ENCODE results near the gene CHRNB1.
A peak's percentile ranks its signal among the peaks of the same experiment; 100 is the strongest.

CHRNB1 gene, protein sequence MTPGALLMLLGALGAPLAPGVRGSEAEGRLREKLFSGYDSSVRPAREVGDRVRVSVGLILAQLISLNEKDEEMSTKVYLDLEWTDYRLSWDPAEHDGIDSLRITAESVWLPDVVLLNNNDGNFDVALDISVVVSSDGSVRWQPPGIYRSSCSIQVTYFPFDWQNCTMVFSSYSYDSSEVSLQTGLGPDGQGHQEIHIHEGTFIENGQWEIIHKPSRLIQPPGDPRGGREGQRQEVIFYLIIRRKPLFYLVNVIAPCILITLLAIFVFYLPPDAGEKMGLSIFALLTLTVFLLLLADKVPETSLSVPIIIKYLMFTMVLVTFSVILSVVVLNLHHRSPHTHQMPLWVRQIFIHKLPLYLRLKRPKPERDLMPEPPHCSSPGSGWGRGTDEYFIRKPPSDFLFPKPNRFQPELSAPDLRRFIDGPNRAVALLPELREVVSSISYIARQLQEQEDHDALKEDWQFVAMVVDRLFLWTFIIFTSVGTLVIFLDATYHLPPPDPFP

DNA sequence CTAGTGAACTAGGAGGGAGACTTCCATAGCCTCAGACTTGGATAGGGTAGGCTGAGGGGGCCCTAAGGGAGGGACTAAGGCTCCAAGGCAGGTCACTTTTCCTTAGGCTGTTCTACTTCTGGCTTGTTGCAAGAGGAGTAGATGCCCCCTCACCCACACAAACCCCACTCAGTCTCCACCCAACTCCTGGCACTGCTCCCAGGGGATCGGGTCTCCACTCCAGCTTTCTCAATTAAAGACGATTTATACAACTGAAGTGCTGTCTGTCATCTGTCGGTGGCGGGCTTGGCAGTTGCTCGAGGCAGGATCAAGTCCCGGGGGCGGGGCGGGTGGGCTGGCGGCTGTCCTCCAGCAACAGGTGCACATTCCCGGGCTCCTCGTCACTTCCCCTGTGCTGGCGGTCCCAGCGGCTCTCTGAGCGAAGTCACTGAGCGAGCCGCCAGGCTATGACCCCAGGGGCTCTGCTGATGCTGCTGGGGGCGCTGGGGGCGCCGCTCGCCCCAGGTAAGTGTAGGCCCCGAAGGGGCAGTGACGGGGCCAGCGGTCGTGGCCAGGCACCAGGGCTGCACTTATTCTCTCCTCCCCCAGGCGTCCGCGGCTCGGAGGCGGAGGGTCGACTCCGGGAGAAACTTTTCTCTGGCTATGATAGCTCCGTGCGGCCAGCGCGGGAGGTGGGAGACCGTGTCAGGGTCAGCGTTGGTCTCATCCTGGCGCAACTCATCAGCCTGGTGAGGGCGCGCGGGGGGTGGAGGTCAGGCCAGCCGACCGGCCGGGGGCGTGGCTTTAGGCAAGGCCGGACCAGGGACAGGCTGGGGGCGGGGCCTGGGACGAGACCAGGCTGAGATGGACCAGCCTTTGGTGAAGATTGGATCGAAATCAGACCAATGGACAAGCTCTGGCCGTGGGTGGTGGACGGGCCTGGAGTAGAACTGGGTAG is at the start of gene CHRNB1:
TSS of gene CHRNB1 (plus strand) at position 380 of the 937 bp plus-strand sequence. CDS start at position 447, 67 bp downstream.
- no peak for DNase-seq (ENCODE audit: low read depth)

DNA sequence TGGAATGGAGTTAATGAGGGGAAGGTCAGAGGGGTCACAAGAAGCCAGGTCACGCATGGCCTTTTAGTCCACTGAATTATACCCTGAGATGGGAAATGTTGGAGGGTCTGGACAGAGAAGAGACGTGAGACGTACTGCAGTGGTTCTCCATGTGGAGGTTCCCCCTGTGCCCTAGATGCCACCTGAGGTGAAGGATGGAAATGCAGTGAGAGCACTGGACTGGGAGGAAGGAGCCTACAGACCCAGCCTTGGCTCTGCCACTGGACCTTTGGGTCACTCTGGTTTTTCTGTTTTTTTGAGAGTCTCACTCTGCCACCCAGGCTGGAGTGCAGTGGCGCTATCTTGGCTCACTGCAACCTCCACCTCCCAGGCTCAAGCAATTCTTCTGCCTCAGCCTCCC is 48.7 kb upstream of the CHRNB1 start:
- DNase-seq (ENCODE audit: low read depth), result no peak

DNA sequence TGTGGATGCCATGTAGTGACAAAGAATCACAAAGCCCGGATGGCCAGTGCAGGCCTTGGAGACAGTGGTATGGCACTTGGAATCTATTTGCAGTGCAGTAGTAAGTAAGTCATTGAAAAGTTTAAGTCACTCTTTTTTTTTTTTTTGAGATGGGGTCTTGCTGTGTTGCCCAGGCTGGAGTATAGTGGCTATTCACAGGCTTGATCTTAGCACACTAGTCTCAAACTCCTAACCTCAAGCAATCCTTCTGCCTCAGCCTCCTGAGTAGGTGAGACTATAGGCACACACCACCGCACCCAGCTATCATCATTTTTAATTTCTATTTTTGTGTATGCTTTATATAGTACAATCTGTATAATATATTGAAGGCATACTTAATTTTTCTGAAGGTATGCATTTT is 46.2 kb upstream of the CHRNB1 start:
- no peak for DNase-seq (ENCODE audit: low read depth)

DNA sequence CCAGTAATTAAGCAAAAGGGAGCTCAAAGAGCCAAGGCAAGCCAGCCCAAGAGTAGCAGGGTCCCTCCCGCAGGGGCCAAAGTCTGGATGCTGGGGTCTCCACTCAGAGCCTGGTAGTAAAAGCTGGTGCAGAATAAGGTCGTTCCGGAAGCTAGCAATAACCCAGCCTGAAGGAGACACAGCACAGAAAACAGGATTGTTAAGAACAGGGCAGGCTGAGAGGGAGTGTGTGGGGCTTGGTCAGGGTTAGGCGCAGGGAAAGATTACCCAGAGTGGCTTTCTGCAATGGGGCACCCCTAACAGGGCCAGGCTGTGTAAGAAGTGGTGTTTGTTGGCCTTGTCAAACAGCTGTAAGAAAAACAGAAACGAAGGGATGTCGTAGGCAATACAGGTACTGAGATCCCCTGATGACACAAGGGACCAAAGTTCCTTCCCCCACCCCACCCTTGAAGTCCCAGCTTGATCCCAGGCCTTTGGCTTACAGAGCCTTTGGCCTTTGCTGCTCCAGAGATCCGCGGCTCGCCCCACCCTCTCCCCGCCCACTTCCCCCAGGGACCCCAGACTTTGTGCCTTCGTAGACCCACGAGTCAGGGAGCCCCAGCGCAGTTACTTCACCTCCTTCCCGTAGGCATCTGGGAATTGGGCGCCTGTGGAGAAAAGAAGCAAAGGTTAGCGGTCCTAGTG is 41.7 kb upstream of the CHRNB1 start:
- no peak for DNase-seq (ENCODE audit: low read depth)

DNA sequence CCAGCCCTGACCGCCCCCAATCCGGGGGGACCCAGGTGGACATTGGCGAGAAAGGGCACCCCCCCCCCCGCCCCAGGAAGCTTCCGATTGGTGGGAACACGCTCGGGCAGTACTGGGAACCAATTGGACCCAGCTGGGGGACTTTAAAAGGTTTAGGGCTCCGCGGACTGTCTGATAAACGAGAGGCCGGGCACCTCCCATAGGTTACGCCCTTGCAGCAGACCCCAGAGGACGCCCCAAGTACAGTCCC is 41.2 kb upstream of the CHRNB1 start:
- no peak for DNase-seq (ENCODE audit: low read depth)

DNA sequence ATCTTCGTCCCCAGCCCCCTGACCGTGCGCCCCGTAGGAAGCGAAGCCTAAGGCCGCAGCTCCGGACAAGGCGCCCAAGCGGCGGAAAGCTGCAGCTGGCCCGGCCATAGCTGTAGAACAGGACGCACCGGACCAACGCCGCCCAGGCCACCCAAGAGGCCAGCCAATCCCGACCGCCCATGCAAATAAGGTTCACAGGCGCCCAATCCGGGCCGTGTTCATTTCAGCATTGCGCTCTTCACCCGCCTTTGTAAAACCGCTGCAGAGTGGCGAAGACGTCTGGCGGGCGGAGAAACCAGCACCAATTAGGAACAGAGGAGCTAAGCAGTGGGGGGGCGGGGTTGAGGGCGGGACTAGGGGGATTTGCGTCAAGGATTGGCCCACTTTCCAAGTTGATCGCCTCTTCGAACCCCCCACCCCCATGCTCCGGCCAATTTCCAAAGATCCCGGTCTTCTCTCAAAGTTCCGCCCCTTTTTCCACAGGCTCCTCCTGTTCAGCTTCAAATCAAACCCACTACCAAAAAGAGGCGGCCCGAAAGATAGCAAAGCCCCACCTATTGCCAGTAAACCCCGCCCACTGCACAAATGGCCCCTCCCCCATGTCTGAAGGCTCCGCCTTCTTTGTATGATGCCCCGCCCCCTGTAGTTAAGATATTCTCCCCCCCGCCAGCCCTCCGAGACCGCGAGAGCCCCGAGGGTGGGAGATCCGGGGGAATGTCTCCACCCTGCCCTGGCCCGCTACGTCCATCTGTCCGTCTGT is 40.7 kb upstream of the CHRNB1 start, which contains the start of gene TMEM256:
TSS of gene TMEM256 (minus strand) at position 121 of the 760 bp plus-strand sequence. CDS start at position 108, 13 bp downstream.
- DNase-seq (ENCODE audit: low read depth), result peak; percentile 92

DNA sequence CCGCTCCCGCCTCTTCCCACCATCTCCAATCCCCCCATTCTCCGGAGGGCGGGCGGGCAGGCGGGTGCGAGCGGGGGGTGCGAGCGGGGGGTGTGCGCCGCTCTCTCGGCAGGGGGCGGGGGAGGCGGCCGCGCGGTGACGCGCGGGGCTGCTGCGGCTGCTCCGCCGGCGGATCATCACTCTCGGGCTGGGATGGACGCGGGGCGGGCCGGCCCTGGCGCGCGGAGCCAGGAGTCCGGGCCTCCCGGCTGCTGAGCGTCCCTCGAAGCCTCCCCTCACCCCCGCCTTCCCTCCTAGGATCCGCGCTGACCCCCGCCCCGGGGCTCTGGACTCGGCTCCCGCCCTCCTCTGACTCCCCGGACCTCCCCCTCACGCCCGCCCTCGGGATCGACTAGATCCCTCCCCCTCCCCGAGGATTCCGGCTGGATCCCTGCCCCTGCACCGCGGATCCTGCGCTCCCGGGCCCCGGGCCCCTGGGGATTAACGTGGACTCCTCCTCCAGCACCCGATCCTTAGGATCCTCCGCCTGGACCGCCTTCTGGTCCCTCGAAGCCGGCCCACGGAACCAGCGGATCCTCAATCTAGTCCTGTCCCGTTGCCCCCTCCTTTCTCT is 40.0 kb upstream of the CHRNB1 start:
- DNase-seq (ENCODE audit: low read depth), result peak; percentile 61

DNA sequence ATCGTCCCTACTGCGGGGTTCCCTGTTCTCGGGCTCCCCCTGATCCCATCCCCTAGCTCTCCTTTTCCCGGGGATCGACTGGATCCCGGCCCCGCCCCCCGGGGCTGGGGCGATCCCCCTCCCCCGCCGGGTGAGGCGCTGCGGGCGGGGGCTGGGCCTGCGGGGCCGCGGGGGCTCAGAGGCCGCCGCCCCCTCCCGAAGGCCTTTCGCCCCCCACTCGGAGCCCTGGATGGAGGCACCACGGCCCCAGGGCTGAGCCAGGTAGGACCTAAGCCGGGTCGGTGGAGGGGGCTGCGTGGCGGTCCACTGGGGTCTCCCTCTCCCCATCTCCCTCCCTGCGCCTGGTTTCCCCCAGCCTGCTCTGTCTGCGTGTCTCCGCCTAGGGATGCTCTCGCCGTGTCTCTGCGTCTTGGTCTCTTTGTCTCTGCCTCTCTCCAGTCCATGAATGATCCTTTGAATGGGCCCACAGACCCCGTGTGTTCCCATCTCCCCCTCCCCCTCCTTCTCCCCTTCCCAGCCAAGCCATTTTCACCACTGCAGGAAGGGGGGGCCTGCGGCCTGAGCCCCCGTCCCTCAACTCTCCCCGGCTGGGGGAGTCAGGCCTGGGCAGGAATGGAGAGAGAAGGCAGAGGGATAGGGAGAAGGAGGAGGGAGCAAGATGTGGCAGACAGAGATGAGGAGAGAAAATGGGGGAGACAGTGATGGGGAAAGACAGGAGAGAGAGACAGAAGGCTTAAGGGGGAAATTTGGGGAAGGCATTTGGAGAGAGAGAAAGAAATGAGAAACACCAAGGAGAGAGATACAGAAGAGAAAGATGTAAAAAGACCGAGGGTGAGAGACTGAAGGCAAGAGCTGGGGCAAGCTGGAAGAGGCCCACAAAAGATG is 39.3 kb upstream of the CHRNB1 start:
- DNase-seq (ENCODE audit: low read depth), result no peak

DNA sequence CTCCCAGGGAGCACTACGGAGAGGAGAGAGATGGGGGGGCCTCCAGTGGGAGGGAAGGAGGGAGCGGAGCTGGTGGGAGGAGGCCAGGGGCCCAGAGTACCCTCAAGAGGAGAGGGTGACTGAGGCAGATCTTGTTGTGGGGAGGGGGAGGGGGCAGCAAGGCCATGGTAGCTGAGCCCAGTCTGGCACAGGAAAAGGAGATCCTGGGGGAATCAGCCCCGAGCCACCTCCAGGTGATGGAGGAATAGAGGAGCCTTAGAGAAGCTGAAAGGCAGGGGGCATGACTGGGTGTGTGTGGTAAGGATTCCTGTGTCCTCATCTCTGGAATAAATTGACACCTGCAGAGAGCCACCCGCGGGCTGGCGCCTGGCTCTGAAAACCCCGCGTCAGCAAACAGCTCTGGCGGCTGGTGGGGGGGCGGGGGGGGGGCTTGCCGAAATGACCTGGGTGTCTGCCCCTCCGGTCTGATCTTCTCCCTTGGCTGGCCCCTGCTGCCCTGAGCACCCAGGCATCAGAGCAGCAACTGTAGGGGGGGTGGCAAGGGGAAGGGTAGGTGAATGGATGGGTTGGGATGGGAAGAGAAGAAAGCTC is 38.5 kb upstream of the CHRNB1 start:
- no peak for DNase-seq (ENCODE audit: low read depth)

DNA sequence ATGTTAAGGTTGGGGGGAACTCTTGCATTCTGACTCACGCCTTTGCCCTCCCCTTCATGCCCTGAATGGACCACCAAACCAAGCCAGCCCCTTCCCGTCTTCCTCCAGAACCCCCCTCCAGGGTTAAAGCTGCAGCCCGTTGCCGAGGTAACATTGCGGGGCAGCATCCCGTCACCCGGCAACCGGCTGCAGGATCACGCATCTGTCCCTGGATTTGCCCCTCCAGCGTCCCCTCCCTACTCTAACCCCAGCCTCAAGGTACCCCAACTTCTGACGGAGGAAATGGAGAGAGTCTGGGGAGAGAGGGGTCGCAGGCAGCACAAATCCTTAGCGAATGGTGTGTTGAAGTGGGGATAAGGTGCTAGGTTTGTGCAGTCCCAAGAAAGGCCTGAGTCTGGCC is 37.8 kb upstream of the CHRNB1 start:
- no peak for DNase-seq (ENCODE audit: low read depth)

DNA sequence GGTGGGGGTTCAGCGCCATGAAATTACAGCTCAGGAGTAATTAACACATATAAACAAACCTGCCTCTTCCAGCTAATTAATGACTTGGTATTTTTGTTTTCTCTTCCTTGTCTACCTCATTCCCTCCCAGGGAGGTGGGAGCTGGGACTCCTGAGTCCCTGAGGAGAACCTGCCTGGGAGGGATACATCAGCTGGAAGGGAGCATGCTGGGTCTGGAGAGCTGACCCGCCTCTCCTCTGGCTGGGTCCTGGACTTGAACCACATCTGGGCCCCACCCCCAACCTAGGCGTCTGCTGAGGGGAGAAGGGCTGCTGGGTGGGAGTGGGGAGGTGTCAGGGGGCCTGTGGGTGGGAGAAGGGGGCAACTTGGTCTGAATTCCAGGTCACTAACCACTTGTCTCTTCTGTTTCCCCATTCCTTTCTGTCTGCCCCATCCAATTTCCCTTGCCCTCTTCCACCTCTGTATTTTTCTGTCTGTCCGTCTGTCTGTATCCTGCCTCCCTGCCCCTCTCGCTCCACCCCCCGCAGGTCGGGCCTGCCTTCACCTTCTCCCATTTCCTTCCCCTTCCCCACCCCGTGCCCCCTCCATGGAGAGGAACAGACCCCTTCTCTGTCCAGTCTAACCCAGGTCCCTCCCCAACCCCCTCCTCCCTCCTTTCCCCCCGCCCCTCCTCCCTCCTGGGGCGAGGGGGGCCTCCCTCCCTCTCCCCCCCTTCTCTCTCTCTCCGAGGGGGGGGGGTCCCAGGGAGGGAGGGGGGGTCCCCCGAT is 37.2 kb upstream of the CHRNB1 start, which contains the start of gene NLGN2:
TSS of gene NLGN2 (plus strand) at position 361 of the 767 bp plus-strand sequence. CDS start 411 bp downstream, outside the sequence.
- DNase-seq (ENCODE audit: low read depth), result no peak

DNA sequence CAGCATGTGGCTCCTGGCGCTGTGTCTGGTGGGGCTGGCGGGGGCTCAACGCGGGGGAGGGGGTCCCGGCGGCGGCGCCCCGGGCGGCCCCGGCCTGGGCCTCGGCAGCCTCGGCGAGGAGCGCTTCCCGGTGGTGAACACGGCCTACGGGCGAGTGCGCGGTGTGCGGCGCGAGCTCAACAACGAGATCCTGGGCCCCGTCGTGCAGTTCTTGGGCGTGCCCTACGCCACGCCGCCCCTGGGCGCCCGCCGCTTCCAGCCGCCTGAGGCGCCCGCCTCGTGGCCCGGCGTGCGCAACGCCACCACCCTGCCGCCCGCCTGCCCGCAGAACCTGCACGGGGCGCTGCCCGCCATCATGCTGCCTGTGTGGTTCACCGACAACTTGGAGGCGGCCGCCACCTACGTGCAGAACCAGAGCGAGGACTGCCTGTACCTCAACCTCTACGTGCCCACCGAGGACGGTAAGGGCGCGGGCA is 36.6 kb upstream of the CHRNB1 start:
- no peak for DNase-seq (ENCODE audit: low read depth)

DNA sequence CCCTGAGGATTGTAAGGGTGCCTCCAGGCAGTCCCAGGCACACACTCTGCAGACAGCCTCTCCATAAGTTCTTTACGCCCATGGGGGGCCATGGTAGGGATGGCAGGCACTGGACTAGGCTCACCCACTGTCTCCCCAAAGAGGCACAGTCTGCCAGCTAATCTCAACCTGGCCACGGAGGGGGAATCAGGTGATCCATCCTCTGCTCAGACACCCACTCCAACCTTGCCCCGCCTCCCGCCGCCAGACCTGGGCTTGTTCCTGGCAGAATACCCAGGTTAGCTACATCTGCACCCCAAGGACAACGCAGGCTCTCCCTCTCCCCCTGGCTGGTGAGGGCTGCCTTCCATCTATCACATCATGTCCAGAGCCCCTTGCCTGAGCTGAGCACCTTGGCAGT is 36.0 kb upstream of the CHRNB1 start:
- DNase-seq (ENCODE audit: low read depth), result no peak

DNA sequence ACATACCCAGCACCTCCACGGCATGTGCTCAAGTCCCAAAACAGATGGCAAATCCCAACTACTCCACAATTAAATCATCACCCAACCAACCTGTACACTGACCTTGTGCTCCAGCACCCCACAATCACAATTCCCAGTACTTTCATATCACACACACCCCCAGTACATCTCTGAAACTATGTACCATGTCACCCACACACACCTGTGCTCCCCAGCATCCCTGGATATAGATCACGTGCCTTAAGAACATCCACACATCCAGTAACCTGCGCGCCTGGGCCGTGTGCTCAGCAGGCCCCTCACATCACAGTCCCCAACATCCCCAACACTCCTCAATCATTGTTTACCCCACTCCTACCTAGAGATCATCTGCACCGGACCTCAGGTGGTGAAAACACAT is 35.1 kb upstream of the CHRNB1 start:
- DNase-seq (ENCODE audit: low read depth), result no peak

DNA sequence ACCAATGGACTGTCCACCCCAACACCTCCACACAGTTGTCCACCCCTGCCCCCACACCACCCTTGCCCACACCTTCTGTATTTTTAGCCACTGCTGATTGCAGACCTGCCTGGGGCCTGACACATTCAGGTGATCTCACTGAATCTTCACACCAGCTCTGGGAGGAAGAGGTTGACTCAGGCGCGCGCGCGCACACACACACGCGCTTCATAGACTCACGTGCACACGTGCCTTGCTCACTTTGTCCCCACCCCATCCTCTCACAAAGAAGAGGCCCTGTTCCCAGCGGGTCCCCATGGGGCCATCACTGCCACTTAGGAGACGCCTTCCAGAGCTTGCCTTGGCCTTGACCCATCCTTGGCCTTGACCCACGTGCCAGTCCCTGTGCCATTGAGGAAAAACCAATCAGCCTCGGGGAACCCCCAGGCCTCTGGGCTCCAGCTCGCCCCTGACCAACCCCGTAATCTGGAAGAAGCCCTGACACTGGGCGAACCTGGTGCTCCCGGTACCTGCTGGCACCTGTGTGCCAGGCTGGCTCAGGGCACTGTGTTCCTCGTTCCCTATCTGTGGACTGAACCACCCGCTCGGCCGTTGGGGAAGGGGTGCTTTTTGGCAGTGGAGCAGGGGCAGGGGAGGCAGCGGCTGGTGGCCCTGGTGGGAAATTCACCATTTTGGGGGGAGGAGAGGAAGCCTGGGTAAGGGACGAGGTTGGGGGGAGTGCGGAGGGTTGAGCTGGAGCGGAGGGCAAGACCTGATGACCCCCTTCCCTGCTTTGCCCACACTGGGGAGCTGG is 34.0 kb upstream of the CHRNB1 start:
- DNase-seq (ENCODE audit: low read depth), result no peak

DNA sequence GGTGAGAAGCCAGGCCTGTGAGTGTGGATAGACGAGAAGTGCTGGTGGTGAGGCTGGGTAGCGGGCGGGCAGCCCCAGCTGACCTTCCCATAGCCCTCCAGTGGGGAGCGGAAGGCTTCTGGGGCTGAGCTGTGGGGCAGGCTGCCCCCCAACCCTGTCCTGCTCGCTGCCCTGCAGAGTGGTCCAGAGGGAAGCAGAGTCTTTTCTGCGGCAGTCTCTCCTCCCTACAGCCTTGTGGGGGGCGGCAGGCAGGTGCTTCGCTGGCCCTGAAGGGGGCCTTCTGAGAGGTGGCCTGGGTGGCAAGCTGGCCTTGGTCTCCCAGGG is 33.5 kb upstream of the CHRNB1 start:
- no peak for DNase-seq (ENCODE audit: low read depth)

DNA sequence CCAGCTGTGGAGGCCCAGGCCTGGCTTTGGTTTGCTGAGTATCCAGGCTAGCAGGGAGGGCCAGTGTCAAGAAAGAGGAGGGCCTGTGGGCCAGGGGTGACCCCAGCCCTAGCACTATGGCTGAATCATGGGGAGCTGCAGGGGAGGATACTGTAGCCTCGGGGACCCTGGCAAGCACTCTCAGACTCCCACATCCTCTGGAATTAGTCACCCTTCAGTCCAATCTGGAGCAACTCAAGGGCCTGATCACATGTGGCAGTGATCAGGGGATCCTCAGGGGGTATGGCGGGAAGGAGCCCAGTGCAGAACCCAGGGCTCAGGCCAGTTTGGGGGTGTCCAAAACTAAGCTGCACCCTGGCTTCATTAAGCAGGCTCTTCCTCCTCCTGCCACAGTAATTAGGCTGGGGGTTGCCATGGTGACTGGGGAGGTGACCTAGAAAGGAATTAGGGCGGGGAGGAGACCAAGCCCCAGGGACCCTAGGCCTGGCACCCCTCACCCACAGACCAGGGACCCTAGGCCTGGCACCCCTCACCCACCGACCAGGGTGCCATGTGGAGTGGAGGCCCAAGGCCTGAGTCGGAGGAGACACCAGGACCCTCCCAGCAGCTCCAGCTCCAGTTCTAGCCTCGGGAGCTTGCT is 31.4 kb upstream of the CHRNB1 start:
- DNase-seq (ENCODE audit: low read depth), result no peak

DNA sequence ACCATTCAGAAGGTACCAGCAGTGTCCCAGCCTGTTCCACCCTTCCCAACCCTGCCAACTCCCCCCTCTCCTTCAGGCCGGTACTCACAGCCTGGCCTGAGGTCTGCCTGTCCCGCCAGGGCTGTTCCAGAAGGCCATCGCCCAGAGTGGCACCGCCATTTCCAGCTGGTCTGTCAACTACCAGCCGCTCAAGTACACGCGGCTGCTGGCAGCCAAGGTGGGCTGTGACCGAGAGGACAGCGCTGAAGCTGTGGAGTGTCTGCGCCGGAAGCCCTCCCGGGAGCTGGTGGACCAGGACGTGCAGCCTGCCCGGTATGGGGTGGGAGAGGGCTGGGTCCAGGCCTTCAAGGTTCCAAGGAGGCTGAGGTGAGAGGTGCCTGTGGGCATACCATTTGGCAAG is 30.0 kb upstream of the CHRNB1 start:
- no peak for DNase-seq (ENCODE audit: low read depth)

Data from activated T-helper 9 cell treated with anti-CD3 and anti-CD28 coated beads, Interleukin-2, amount 50 U/mL, for 16 hours (primary cell).